Measurements from ENCODE around the gene PSMB7.

PSMB7 gene

DNA sequence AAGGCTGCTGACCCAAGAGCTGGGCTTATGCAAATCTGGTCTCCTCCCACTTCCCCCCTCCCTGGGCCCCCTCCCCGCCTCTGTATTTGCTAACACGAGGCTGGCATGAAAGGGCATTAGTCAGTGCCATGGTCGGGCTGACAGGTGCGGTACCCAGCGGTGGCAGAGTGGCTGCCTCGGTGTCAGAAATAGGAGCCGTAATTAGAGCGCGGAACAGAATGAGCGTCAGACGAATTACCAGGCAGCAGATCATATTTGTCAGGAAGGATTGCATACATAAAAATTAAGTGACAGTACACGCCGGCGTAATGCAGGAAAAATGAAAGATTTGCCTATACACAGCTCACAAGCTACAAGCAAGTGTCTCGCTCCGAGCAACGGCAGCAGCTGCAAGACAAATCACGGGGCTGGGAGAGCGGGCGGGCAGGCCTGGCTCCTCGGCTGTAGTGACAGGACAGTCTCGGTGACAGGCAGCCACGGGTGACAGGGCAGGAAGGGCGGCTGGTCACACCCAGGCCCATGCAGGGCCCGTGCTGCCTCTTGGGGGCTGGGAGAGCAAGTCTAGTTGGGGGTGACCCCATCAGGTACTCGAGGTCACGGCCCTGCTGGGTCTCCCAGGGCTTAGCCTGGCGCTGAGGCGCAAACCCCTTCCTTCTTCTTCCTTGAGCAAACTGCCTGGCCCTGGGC, 85.1 kb downstream of the PSMB7 start:
- Histone ChIP-seq H3K27me3 (ENCODE audit: insufficient read depth, low read length) (no peaks in the 10 kb centered on the region), H3K36me3 (ENCODE audit: insufficient read depth, low read length) (peaks cover 5% of the 10 kb centered on the region; the same call in 1 of the 2 replicates), H3K4me1 (ENCODE audit: insufficient read depth, low read length) (no peaks in the 10 kb centered on the region), H3K27ac (ENCODE audit: low read depth, low read length) (no peak overlapping the region), H3K9me3 (ENCODE audit: insufficient read depth, low read depth, low read length) (no peaks in the 10 kb centered on the region), H3K9ac (ENCODE audit: low read depth, low read length) (no peak overlapping the region), H3K4me3 (ENCODE audit: low read length) (no peak overlapping the region)
- WGBS, result 91% methylated on average over 29 of the region's 29 CpGs

- no peaks in the 10 kb centered on the region for H3K27me3 ChIP-seq (ENCODE audit: insufficient read depth, low read length)
- H3K9me3 ChIP-seq (ENCODE audit: insufficient read depth, low read depth, low read length), result no peaks in the 10 kb centered on the region
- peaks cover 5% of the 10 kb centered on the region; the same call in 1 of the 2 replicates for H3K36me3 ChIP-seq (ENCODE audit: insufficient read depth, low read length)
- H3K4me1 ChIP-seq (ENCODE audit: insufficient read depth, low read length), result no peaks in the 10 kb centered on the region
- no peak overlapping the region for H3K9ac ChIP-seq (ENCODE audit: low read depth, low read length)
- no peak overlapping the region for H3K27ac ChIP-seq (ENCODE audit: low read depth, low read length)
- 93% methylated on average over 19 of the region's 19 CpGs for WGBS
- no peak overlapping the region for H3K4me3 ChIP-seq (ENCODE audit: low read length)
Measured at GRCh38 chr9:124329206-124329792, 85.9 kb downstream of the PSMB7 start.

- Histone ChIP-seq H3K27me3 (ENCODE audit: insufficient read depth, low read length) (no peaks in the 10 kb centered on the region), H3K27ac (ENCODE audit: low read depth, low read length) (no peak overlapping the region), H3K9ac (ENCODE audit: low read depth, low read length) (no peak overlapping the region), H3K9me3 (ENCODE audit: insufficient read depth, low read depth, low read length) (no peaks in the 10 kb centered on the region), H3K4me3 (ENCODE audit: low read length) (no peak overlapping the region), H3K4me1 (ENCODE audit: insufficient read depth, low read length) (no peaks in the 10 kb centered on the region), H3K36me3 (ENCODE audit: insufficient read depth, low read length) (peaks cover 5% of the 10 kb centered on the region; the same call in 1 of the 2 replicates)
- WGBS, result 92% methylated on average over 12 of the region's 12 CpGs
Measured at GRCh38 chr9:124328285-124328684, 87.0 kb downstream of the PSMB7 start.

DNA sequence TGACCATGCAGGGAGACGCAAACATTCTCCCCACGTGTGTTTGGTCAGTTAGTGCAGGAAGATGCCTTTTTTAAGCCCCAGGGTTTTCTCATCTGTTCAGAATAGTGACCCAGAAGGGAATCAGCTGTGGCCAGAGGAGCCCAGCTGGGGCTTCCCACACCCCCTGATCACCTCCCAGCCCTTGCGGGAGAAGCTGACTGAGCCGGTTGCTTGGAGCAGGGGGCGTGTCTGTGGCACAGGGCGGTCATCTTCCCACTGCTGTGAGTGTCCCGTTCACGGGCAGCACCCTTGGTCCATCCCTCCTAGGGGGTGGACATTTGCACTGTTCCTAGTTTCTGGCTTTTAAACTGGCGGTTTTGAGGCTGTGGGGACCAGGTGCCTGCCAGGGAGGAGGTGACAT, 87.8 kb downstream of the PSMB7 start:
- Histone ChIP-seq H3K27me3 (ENCODE audit: insufficient read depth, low read length) (no peaks in the 10 kb centered on the region), H3K9me3 (ENCODE audit: insufficient read depth, low read depth, low read length) (no peaks in the 10 kb centered on the region), H3K4me1 (ENCODE audit: insufficient read depth, low read length) (no peaks in the 10 kb centered on the region), H3K4me3 (ENCODE audit: low read length) (no peak overlapping the region), H3K9ac (ENCODE audit: low read depth, low read length) (no peak overlapping the region), H3K27ac (ENCODE audit: low read depth, low read length) (no peak overlapping the region), H3K36me3 (ENCODE audit: insufficient read depth, low read length) (peaks cover 5% of the 10 kb centered on the region; the same call in 1 of the 2 replicates)
- WGBS, result 89% methylated on average over 9 of the region's 9 CpGs

- Histone ChIP-seq H3K36me3 (ENCODE audit: insufficient read depth, low read length) (peaks cover 9% of the 10 kb centered on the region; the same call in 1 of the 2 replicates), H3K27me3 (ENCODE audit: insufficient read depth, low read length) (no peaks in the 10 kb centered on the region), H3K4me1 (ENCODE audit: insufficient read depth, low read length) (no peaks in the 10 kb centered on the region), H3K9ac (ENCODE audit: low read depth, low read length) (no peak overlapping the region), H3K9me3 (ENCODE audit: insufficient read depth, low read depth, low read length) (no peaks in the 10 kb centered on the region), H3K27ac (ENCODE audit: low read depth, low read length) (no peak overlapping the region), H3K4me3 (ENCODE audit: low read length) (no peak overlapping the region)
- WGBS, result 96% methylated on average over 21 of the region's 21 CpGs
Measured at GRCh38 chr9:124326378-124326777, 88.9 kb downstream of the PSMB7 start.

DNA sequence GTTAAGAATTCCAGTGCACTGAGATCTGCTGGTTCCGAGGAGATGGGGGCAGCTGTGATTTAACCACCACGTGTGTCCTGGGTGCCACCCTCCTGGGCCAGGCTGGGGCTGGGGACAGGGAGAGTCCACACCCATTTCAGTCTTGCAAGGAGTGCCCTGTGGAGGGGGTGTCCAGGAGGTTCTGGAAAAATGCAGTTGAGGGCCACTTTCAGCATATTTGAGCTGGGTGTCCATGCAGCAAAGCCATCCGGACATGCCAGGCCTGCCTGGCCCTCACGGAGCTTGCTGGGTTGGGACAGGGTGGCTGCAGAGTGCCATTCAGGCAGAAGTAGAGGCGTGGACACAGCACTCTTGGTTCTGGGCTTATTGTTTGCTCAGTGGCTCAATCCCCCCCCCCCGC, 89.4 kb downstream of the PSMB7 start:
- H3K27ac ChIP-seq (ENCODE audit: low read depth, low read length), result no peak overlapping the region
- peaks cover 9% of the 10 kb centered on the region; the same call in 1 of the 2 replicates for H3K36me3 ChIP-seq (ENCODE audit: insufficient read depth, low read length)
- H3K27me3 ChIP-seq (ENCODE audit: insufficient read depth, low read length), result no peaks in the 10 kb centered on the region
- no peak overlapping the region for H3K4me3 ChIP-seq (ENCODE audit: low read length)
- no peak overlapping the region for H3K9ac ChIP-seq (ENCODE audit: low read depth, low read length)
- 92% methylated on average over 5 of the region's 6 CpGs for WGBS
- H3K9me3 ChIP-seq (ENCODE audit: insufficient read depth, low read depth, low read length), result no peaks in the 10 kb centered on the region
- no peaks in the 10 kb centered on the region for H3K4me1 ChIP-seq (ENCODE audit: insufficient read depth, low read length)

DNA sequence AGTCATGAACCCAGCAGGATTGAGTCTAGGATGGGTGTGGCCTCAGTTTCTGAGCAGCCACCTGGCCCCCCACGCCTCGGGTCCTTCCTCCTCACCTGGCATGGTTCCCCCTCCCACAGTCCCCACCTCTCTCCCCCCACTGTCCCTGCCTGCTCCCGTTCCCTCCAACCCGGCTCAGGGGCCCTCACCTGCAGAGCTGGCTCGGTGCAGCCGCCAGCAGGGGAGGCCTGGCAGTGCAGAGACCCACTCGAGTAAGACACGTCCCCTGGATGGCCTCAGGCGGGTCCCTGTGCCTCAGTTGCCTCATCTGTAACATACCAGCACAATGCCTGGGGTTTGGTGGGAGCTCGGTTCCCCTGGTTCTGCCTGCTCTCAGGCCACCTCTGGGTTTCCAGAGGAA, 91.3 kb downstream of the PSMB7 start:
- 89% methylated on average over 10 of the region's 10 CpGs for WGBS
- no peak overlapping the region for H3K9ac ChIP-seq (ENCODE audit: low read depth, low read length)

DNA sequence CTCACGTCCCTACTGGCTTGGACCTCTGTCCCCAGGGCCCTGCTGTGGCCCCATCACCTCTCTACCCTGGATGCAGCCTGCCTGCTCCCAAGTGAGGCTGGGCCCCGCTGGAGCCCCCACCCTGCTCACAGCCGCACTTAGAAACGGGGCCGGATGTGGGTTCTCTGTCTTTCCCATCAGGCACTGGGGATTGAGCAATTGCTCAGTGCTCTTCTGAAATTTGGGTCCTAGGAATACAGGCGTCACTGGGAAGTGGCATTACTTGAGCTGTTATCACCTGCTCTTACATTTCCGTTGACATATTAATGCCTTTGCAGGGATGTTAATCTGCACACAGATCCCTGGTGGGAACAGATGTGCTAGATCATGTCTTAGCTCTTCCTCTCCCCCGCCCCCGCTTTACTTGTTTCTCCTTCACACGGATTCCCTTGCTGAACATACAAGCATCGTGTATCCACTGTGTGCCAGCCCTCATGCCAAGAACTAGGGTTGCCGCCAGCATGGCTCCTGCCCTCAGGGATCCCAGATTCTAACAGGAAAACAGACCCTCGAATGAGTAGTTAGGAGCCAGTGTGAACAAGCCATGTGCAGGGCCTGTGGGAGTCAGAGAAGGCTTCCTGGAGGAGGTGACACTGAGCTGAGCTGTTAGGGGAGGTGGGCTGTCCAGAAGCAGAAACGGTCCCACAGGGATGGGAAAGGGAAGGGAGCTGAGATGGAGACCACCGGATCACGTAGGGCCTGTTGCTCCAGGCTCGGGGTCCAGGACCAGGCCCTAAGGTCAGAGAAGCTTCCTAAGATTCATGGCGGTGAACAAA, 92.4 kb downstream of the PSMB7 start:
- no peak overlapping the region for H3K27ac ChIP-seq (ENCODE audit: low read depth, low read length)
- 94% methylated on average over 18 of the region's 18 CpGs for WGBS
- no peaks in the 10 kb centered on the region for H3K9me3 ChIP-seq (ENCODE audit: insufficient read depth, low read depth, low read length)
- H3K9ac ChIP-seq (ENCODE audit: low read depth, low read length), result no peak overlapping the region
- H3K36me3 ChIP-seq (ENCODE audit: insufficient read depth, low read length), result 0 out of 2 replicates have a peak, but pooled peaks cover 4% of the 10 kb centered on the region
- H3K4me3 ChIP-seq (ENCODE audit: low read length), result no peak overlapping the region
- no peaks in the 10 kb centered on the region for H3K27me3 ChIP-seq (ENCODE audit: insufficient read depth, low read length)
- no peaks in the 10 kb centered on the region for H3K4me1 ChIP-seq (ENCODE audit: insufficient read depth, low read length)

More for the DNA sequence above, 91.3 kb downstream of the PSMB7 start:
- no peak overlapping the region for H3K27ac ChIP-seq (ENCODE audit: low read depth, low read length)
- 0 out of 2 replicates have a peak, but pooled peaks cover 4% of the 10 kb centered on the region for H3K36me3 ChIP-seq (ENCODE audit: insufficient read depth, low read length)
- H3K9me3 ChIP-seq (ENCODE audit: insufficient read depth, low read depth, low read length), result no peaks in the 10 kb centered on the region
- no peaks in the 10 kb centered on the region for H3K4me1 ChIP-seq (ENCODE audit: insufficient read depth, low read length)
- no peak overlapping the region for H3K4me3 ChIP-seq (ENCODE audit: low read length)
- H3K27me3 ChIP-seq (ENCODE audit: insufficient read depth, low read length), result no peaks in the 10 kb centered on the region

DNA sequence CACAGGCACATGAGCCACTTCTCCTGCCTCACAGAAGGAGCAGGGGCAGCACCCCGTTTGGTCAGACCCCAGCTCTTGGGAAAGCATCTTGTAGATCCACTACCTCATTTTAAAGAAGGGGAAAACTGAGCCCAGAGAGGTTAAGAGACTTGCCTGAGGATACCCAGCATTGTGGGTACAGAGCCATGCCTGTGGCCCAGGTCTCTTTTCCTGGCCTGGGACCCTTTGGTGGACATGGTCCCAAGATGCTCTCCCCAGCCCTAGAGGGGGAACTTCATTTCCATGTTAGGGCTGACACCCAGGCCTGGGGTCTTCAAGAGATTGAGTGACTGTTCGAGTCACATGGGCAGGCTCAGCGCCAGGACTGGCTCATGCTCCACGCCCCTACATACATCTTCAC, 93.3 kb downstream of the PSMB7 start:
- Histone ChIP-seq H3K36me3 (ENCODE audit: insufficient read depth, low read length) (peaks cover 7% of the 10 kb centered on the region; the same call in 1 of the 2 replicates), H3K9ac (ENCODE audit: low read depth, low read length) (no peak overlapping the region), H3K27ac (ENCODE audit: low read depth, low read length) (no peak overlapping the region), H3K4me3 (ENCODE audit: low read length) (no peak overlapping the region), H3K27me3 (ENCODE audit: insufficient read depth, low read length) (no peaks in the 10 kb centered on the region), H3K9me3 (ENCODE audit: insufficient read depth, low read depth, low read length) (no peaks in the 10 kb centered on the region), H3K4me1 (ENCODE audit: insufficient read depth, low read length) (no peaks in the 10 kb centered on the region)
- 80% methylated on average over 4 of the region's 4 CpGs for WGBS

DNA sequence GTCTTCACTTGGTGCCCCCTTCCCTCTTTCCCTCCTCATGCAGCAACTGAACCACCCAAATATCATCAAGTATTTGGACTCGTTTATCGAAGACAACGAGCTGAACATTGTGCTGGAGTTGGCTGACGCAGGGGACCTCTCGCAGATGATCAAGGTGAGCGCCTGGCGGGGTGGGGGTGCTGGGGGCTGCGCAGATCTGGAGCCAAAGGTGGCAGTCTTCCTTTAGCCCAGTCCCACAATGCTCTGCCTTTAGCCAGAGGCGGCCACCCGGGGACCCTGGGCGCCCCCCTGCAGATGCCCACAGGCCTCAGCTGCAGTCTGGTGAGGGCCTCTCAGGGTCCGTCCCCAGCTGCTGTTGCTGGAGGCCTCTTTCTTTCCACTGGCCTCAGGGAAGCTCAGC, 93.8 kb downstream of the PSMB7 start:
- WGBS, result 96% methylated on average over 12 of the region's 12 CpGs
- Histone ChIP-seq H3K27me3 (ENCODE audit: insufficient read depth, low read length) (no peaks in the 10 kb centered on the region), H3K36me3 (ENCODE audit: insufficient read depth, low read length) (peaks cover 7% of the 10 kb centered on the region; the same call in 1 of the 2 replicates), H3K9ac (ENCODE audit: low read depth, low read length) (no peak overlapping the region), H3K4me1 (ENCODE audit: insufficient read depth, low read length) (no peaks in the 10 kb centered on the region), H3K27ac (ENCODE audit: low read depth, low read length) (no peak overlapping the region), H3K4me3 (ENCODE audit: low read length) (no peak overlapping the region), H3K9me3 (ENCODE audit: insufficient read depth, low read depth, low read length) (no peaks in the 10 kb centered on the region)
